Measurements from ENCODE around the gene CD3G.
"Not testable (repeated sequence)": the region's sequence is repeated elsewhere in the genome, so short reads cannot be mapped to it uniquely, and the experiment has no call there.

The CD3G gene

DNA sequence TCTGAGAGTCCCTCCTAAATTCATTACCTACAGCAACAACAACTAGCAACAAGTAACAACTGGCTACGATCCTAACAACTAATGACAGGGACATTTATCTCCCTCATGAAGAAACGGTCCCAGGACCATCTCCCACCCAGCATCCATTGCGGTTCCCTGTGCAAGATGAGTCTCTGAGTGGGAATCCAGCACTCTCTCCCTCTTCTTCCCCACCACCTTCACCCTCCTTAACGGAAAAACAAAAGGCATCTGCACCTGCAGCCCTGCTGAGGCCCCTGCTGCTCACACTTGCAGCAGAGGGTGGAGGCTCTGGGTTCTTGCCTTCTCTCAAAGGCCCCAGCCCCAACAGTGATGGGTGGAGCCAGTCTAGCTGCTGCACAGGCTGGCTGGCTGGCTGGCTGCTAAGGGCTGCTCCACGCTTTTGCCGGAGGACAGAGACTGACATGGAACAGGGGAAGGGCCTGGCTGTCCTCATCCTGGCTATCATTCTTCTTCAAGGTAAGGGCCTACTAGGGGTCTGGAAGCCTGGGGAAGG, at the start of gene CD3G:
Gene CD3G (plus strand): TSS at position 364 of the 535 bp plus-strand sequence. CDS start 80 bp downstream, at position 444.
- in situ Hi-C loops (cut with MboI; ENCODE audit: low sequenced_read_pairs) = loop anchor here (5.0 kb wide), 1 partner anchor 147 kb away; no protein-coding TSS in a partner anchor

DNA sequence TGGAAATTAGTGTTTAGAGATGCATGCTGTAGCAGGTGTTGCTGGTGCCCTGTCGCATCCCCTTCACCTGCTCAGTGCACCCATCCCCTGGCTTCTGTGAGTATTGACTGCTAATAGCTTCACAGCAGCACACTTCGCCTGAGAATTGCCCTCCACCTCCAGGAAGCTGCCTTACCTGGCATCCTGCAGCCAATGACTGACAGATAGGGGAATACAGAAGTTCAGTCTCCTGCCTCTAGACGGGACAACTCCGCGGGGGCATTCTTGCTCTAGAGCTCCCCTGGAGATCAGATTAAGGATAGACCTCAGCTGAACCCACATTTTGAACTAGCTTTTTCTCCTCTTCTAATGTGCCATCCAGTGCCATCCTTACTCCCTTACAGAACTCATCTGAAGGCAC, 48.9 kb upstream of the CD3G start:
- in situ Hi-C loops (cut with MboI; ENCODE audit: low sequenced_read_pairs) = no loop called here

DNA sequence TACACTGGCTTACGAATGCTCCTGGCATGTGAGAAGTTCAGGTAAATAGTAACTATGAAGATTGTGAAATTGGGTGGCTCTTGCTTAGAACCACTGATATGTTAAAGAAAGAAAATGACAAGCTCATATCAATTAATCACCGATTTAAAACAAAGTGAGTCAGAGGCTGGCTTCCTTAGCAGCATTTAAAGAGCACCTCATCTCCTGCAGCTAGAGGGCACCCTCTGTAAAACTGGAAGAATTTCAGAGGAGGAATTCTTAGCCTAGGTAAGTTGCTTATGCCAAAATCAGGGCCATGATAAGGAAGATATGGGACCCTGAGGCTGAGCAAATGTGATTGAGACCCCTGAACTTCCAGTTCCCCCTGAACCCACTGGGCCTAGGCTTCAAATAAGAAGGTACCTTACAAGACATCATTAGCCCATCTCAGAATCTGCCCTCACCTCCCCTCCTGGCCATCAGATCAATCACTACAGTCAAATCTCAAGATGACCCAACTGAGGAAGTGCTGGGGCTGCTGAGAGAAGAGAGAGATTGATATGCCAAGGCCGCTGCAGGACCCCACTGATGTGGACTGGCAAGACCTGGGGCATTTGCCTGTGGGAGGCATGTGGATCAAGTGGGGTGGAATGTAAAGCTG, 48.2 kb upstream of the CD3G start:
- in situ Hi-C loops (cut with MboI; ENCODE audit: low sequenced_read_pairs) = no loop called here

DNA sequence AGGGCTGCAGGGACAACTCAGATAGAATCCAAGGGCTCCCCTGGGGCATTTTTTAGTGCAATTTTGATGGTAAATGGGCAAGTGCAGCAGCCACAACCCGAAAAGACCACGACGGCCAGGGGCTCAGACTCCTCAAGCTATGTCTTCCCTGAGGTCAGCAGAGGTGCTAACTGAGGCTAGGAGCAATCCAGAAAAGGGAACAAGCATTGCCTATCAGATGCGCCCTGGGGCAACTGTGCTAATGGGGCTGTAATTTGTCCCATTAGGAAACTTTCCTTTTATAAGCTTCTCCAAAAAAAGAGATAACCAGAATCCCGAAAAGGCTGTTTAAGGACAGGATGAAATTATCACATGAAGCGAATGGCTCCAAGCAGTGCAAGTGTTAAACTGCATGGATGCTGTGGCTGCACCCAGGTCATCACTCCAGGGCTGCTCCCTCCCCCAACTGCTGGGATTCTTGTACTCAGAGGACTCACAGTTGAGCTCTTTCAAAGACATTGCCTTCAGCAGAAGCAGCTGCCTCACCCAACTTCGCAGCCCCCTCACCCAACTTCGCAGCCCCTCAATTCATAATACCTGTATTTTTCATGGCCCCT, 42.4 kb upstream of the CD3G start:
- in situ Hi-C loops (cut with MboI; ENCODE audit: low sequenced_read_pairs) = no loop called here

DNA sequence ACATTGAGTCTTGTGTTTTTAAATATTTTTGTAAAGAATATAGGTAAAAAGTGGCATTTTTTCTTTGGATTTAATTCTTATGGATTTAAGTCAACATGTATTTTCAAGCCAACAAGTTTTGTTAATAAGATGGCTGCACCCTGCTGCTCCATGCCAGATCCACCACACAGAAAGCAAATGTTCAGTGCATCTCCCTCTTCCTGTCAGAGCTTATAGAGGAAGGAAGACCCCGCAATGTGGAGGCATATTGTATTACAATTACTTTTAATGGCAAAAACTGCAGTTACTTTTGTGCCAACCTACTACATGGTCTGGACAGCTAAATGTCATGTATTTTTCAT, 39.9 kb upstream of the CD3G start:
- in situ Hi-C loops (cut with MboI; ENCODE audit: low sequenced_read_pairs) = no loop called here

DNA sequence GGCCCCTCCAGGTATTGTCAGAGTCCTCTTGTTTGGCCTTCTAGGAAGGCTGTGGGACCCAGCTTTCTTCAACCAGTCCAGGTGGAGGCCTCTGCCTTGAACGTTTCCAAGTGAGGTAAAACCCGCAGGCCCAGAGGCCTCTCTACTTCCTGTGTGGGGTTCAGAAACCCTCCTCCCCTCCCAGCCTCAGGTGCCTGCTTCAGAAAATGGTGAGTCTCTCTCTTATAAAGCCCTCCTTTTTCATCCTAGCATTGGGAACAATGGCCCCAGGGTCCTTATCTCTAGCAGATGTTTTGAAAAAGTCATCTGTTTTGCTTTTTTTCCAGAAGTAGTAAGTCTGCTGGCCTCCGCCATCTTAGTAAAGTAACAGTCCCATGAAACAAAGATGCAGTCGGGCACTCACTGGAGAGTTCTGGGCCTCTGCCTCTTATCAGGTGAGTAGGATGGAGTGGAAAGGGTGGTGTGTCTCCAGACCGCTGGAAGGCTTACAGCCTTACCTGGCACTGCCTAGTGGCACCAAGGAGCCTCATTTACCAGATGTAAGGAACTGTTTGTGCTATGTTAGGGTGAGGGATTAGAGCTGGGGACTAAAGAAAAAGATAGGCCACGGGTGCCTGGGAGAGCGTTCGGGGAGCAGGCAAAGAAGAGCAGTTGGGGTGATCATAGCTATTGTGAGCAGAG, 39.4 kb upstream of the CD3G start, which contains the start of gene CD3E:
Gene CD3E (plus strand): TSS at position 163 of the 681 bp plus-strand sequence. CDS start 223 bp downstream, at position 386.
- in situ Hi-C loops (cut with MboI; ENCODE audit: low sequenced_read_pairs) = no loop called here

DNA sequence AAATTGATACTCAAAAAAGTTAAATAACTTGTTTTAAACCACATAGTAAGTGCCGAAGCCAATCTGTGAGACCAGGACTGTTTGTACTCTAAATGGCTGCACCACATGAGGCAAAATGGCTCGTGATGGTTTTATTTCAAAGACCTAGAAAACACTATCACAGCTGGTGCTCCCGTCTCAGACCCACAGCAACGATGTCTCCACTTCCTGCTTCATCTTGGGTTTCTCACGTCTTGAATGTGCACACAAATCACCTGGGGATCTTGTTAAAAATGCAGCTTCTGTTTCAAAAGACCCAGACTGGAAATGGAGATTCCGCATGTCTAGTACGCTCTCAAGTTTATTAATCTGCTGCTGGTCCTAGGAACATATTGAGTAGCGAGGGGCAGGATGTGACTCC, 38.4 kb upstream of the CD3G start:
- in situ Hi-C loops (cut with MboI; ENCODE audit: low sequenced_read_pairs) = no loop called here

DNA sequence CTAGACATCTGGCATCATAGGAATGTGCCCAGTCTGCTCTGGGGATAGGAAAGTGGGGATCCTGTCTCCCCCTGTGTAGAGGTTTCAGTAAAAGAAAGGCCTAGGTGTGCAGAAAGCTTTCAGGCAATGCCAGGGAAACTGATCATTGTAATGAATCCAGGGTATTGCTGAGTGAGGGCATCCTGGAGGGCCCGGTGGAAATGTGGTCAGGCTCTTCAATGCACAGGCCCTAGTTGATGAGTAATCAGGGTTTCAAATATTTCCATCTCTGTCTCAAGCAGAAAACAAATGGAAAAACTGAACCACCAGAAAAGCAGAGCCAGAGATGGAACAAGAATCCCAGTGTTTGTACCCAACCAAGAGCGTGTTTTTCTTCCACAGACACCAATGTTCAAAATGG, 37.6 kb upstream of the CD3G start:
- in situ Hi-C loops (cut with MboI; ENCODE audit: low sequenced_read_pairs) = no loop called here

DNA sequence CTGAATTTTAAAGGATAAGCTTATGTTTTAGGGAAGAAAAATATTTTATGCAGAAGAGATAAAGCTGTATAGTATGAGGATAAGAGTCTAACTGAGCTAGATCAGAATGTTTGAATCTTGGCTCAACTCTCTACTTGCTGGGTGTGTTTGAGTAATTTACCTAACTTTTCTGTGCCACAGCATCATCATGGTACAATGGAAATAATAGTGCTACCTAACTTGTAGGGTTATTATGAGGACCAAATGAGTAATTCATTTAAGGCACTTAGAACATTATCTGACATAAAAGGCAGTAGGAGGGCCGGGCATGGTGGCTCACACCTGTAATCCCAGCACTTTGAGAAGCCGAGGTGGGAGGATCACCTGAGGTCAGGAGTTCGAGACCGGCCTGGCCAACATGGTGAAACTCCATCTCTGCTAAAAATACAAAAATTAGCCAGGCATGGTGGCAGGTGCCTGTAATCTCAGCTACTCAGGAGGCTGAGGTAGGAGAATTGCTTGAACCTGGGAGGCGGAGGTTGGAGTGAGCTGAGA, 35.1 kb upstream of the CD3G start:
- in situ Hi-C loops (cut with MboI; ENCODE audit: low sequenced_read_pairs) = not testable (repeated sequence)

DNA sequence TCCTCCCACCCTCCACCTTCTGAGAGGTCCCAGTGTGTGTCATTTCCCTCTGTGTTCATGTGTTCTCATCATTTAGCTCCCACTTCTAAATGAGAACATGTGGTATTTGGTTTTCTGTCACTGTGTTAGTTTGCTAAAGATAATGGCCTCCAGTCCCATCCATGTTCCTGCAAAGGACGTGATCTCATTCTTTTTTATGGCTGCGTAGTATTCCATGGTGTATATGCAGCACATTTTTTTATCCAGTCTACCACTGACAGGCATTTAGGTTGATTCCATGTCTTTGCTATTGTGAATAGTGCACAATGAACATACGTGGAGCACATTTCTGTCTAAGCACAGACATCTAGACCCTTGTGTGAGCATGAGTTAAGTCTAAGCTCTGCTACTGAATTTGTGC, 33.9 kb upstream of the CD3G start:
- in situ Hi-C loops (cut with MboI; ENCODE audit: low sequenced_read_pairs) = no loop called here

DNA sequence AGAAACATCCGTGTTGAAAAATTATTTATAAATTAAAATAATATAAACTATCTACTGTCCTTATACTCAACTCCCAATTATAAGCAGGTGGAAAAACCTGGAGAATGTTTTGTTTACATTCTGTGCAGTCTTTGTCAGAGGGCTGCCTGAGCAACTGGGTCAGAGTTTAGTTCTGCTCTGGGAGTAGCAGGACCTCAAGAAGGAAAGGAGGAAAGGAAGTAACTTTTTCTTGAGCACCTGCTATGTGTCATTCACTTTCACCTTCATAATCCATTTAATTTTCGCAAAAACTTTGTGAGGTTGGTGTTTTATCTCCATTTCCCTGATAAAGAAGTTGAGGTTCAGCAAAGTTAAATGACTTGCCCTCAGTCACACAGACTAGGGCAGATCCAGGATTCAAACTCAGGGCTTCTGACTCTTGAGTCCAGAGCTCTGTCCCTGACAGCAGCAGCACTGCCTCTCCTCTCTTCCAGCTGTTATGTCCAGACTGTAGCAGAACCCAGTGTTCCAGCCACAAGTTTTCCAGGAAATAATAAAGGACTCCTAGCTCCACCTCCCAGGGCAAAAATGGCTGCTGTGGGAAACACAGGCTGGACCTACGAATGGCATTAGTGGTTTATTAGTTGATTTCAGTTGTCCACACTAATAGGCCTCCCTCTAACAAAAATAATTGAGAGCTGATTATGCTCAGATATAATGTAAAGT, 33.2 kb upstream of the CD3G start:
- in situ Hi-C loops (cut with MboI; ENCODE audit: low sequenced_read_pairs) = no loop called here

DNA sequence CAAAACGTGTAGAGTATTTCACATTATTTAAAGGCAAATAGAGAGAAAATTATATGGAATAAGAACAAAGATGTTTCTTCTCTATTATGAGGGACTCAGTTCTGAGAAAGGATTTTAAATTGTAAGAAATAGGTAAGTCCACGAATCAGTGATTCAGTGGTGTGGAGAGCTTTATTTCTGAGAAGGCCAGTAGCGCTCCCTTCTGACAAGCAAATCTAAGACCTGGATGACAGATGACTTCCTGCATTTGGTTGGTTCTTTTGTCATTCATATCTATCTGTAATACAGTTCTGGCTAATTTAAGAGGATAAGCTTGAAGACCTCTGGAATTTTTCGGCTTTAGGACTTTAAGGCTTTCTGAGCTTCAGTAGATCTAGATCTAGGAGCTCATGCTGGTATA, 32.6 kb upstream of the CD3G start:
- in situ Hi-C loops (cut with MboI; ENCODE audit: low sequenced_read_pairs) = no loop called here

DNA sequence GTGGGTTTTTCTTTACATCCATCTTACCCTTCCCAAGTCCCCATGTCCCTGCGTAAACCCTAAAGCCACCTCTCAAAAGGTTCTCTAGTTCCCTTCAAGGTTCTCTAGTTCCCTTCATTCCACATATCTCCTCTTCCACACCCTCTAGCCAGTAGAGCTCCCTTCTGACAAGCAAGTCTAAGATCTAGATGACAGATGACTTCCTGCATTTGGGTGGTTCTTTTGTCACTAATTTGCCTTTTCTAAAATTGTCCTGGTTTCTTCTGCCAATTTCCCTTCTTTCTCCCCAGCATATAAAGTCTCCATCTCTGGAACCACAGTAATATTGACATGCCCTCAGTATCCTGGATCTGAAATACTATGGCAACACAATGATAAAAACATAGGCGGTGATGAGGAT, 31.8 kb upstream of the CD3G start:
- in situ Hi-C loops (cut with MboI; ENCODE audit: low sequenced_read_pairs) = no loop called here

DNA sequence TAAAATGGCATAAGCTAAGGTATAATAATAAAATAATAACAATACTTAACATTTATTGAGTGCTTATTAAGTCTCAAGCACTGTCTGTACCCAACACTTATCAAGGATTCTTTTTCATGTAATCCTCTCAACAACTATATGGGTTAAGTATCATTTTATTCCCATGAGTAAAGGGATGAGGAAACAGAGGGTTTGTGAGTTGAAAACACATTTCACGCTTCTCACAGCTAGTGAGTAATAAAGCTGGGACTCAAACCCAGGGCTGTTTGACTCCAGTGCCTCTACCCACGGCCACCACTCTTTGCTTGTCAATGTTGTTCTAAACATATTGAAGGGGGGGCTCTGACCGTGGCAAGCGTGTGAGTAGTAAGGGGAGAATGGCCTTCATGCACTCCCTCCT, 30.9 kb upstream of the CD3G start:
- in situ Hi-C loops (cut with MboI; ENCODE audit: low sequenced_read_pairs) = no loop called here

DNA sequence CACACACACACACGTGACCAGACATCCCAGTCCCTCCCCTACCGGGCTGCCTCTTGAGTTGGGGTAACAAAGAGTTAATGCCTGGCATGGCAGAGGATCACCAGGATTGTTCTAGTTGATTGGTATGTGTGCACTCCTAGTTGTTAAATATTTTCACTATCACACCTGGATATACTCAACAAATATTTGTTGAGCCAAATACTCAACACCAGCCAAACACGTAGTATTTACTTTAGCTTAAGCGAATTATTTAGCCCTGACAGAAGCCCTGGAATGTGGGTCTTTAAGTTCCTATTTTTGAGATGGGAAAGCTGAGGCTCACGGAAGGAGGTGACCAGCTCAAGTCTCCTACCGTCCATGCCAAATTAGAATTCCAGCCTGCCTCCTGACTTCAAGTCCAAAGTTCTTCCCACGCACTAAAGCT, 29.1 kb upstream of the CD3G start:
- in situ Hi-C loops (cut with MboI; ENCODE audit: low sequenced_read_pairs) = no loop called here

DNA sequence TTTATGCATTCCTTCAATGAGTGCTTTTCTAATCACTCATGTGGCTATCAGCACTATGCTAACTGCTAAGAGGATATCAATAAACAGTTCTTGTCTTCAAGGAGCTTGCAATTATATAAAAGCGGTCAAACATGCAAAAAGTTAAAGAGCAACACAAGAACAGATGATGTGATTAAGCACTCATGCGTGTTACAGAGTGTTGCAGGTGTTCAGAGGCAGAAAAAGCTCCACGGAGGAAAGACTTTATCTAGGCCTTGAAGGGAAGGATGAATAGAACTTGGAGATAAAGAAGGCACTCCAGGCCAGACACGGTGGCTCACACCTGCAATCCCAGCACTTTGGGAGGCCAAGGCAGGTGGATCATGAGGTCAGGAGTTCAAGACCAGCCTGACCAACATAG, 26.0 kb upstream of the CD3G start:
- in situ Hi-C loops (cut with MboI; ENCODE audit: low sequenced_read_pairs) = no loop called here

DNA sequence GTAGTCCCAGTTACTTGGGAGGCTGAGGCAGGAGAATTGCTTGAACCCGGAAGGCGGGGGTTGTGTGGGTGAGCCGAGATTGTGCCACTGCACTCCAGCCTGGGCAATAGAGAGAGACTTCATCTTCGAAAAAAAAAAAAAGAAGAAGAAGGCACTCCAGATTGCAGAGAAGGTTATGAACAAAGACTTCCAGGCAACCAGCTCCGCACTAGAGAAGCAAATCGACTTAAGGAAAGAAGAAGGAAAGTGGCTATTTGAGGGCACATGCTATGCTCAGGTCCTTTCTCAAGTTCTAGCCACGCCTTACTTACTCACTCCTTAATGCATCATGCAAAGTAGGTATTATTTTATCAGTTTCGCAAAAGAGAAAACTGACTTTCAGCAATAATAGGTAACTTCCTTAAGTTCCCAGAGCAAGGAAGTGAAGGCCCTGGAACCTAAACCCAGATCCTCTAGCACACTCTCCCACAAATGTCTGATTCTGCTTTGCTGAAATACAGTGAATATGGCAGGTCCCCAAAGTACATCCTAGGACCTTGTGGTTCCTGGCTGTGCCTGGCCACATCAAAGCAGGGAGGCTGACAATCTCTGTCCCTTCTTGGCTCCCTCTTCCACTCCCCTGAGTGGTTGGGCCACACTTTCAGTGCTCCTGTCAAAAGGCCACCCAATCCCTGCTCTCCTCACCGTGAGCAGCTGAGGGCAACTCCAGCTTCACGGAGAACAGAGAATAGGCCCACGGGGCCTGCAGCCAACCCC, 25.4 kb upstream of the CD3G start:
- in situ Hi-C loops (cut with MboI; ENCODE audit: low sequenced_read_pairs) = no loop called here

DNA sequence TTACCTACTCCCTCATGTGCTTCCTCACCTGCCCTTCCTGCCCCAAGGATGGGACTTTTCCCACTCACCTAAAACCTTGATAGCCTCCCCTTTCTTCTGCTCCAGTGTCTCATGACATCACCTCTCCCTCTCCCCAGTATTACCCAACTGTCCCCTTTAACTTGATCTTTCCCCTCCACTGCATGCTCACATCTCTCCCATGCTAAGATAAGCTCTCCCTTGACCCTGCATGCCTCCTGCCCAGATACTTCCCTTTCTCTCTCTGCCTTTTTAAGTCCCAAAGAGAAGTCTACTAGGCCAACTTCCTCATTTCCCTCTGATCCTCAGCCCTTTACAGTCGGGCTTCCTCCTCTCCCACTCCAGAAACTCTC, 24.8 kb upstream of the CD3G start:
- in situ Hi-C loops (cut with MboI; ENCODE audit: low sequenced_read_pairs) = no loop called here

DNA sequence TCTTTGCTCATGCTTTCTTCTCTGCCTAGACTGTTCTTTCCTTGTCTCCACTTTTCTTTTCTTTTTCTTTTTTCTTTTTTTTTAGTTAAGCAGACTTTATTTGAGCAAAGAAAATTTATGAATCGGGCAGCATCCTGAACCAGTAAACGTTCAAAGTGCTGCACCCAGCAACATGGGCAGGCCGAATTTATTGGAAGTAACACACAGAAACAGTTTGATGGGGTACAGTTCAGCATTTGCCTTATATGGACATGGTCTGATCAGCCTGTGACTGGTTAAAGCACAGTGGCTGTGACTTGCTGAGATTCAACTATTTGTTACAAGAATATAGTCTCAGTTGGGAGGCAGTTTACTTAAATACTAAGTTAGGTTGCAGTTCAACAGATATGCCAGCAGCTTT, 23.6 kb upstream of the CD3G start:
- in situ Hi-C loops (cut with MboI; ENCODE audit: low sequenced_read_pairs) = no loop called here

DNA sequence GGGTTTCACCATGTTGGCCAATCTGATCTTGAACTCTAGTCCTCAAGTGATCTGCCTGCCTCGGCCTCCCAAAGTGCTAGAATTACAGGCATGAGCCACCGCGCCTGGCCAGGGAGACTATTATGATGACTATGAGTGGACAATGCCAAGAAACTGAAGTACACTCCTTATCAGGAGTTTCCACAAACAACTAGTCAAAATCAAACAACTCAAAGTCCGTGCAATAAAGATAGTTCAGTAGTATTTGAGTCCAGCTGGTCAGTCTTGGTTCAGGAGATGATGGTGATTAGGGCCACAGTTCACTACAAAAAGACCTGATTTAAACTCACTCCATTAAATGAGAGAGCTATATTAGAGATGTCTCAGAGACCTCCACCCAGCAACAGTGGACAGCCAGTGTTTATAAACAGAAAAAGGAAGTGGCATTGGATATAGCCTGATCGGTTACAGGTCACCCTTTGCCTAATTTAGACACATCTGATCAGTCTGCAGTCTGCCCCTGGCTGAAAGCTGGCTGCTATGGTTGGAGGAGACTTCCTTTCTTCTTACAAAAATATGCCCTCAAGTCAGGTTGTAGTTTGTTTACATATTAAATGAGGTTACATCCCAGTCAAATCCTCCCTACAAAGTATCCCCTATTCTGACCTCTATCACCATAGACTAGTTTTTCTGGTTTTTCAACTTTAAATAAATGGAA, 22.6 kb upstream of the CD3G start:
- in situ Hi-C loops (cut with MboI; ENCODE audit: low sequenced_read_pairs) = no loop called here

Data from HL-60/S4 (cell line).